GM12878 (cell line): ENCODE results near the gene OR10H2. TPM values are rescaled to one million over a fixed set of nuclear protein-coding genes. Genes with fewer than 3 reads are reported as not detected.

Experiments
- ATAC-seq: fragments of 200-7000 bp; cut with Tn5 transposase; 3 replicates; pipeline ENCODE4 v1.9.1; 2020; ENCODE audit warnings: mild to moderate bottlenecking, moderate library complexity
- BruUV-seq: library from RNA; stranded (reverse); fragments of 400-500 nt; replicated peaks from 2 replicates; lab custom pipeline; 2021; lab: Mats Ljungman, UMichigan
- CTCF ChIA-PET: fragments of 300-600 bp; sonication (Branson Sonifier 250); formaldehyde crosslinking; extraction: SDS; loops from one replicate; lab custom pipeline; 2021; ENCODE audit warnings: inconsistent platforms; lab: Yijun Ruan, JAX
- POLR2A ChIA-PET: fragments of 350-600 bp; formaldehyde crosslinking; extraction: SDS; loops from one replicate; lab custom pipeline; 2021; ENCODE audit warnings: inconsistent platforms; lab: Charles Lee
- RAD21 ChIA-PET: fragments of 300-600 bp; sonication (Branson Sonifier 250); formaldehyde crosslinking; loops from one replicate; lab custom pipeline; 2023; ENCODE audit warnings: antibody characterized with exemption; ENCODE audit not compliant: unreplicated experiment; lab: Charles Lee
- SMC1A ChIA-PET: fragments of 300-600 bp; sonication (Branson Sonifier 250); formaldehyde crosslinking; loops from one replicate; lab custom pipeline; 2023; ENCODE audit not compliant: unreplicated experiment, uncharacterized antibody; lab: Charles Lee
- DNase-seq: peaks from one replicate; pipeline ENCODE4 v3.0.0-alpha.2; 2011; ENCODE audit warnings: low read depth, low spot score
- FAIRE-seq: peaks from 3 replicates; lab custom pipeline; 2011; peaks lifted over from hg19 to GRCh38; lab: Jason Lieb, UNC
- H2AFZ ChIP-seq: 2 replicates; pipeline ENCODE4 v1.6.0; 2011; ENCODE audit warnings: low read depth, low read length, control low read depth; ENCODE audit not compliant: control insufficient read depth
- H3K27ac ChIP-seq: 2 replicates; pipeline ENCODE4 v1.5.1; 2011; ENCODE audit warnings: control low read depth; ENCODE audit not compliant: control insufficient read depth, insufficient read depth
- H3K27me3 ChIP-seq, 2 experiments: replicated peaks in 1 of 2; 2 replicates each; pipeline versions ENCODE4 v1.6.0 to v1.6.1; 2011; ENCODE audit warnings: low read length in 1 of 2; ENCODE audit not compliant: control insufficient read depth in 2 of 2, insufficient read depth in 2 of 2
- H3K36me3 ChIP-seq, 2 experiments: 2 replicates each; pipeline ENCODE4 v1.5.1; 2011; ENCODE audit warnings: low read length in 1 of 2; ENCODE audit not compliant: control insufficient read depth in 2 of 2, insufficient read depth in 2 of 2
- H3K4me1 ChIP-seq: 2 replicates; pipeline ENCODE4 v1.6.1; 2011; ENCODE audit warnings: mild to moderate bottlenecking, low read length, moderate library complexity, mixed read lengths; ENCODE audit not compliant: control insufficient read depth, insufficient read depth
- H3K4me2 ChIP-seq: 2 replicates; pipeline ENCODE4 v1.6.0; 2011; ENCODE audit warnings: control low read depth; ENCODE audit not compliant: control insufficient read depth, insufficient read depth
- H3K4me3 ChIP-seq: fragments of 200-600 bp; sonication (generic); 2 replicates; pipeline ENCODE4 v1.5.1; 2016
- H3K79me2 ChIP-seq: 2 replicates; pipeline ENCODE4 v1.6.0; 2011; ENCODE audit warnings: low read length; ENCODE audit not compliant: control insufficient read depth, insufficient read depth
- H3K9ac ChIP-seq: 2 replicates; pipeline ENCODE4 v1.8.0; 2011; ENCODE audit warnings: low read length, control low read depth, mixed read lengths; ENCODE audit not compliant: control insufficient read depth, insufficient read depth
- H3K9me3 ChIP-seq: replicated peaks from 3 replicates; pipeline ENCODE4 v1.5.1; 2011; ENCODE audit warnings: mild to moderate bottlenecking, low read length; ENCODE audit not compliant: control insufficient read depth, insufficient read depth
- H4K20me1 ChIP-seq: 2 replicates; pipeline ENCODE4 v1.6.0; 2011; ENCODE audit not compliant: control insufficient read depth, insufficient read depth
- ATF7 ChIP-seq: fragments of 450-650 bp; IDR thresholded peaks from 2 replicates; pipeline ENCODE4 v1.6.1; 2016; ENCODE audit warnings: low read depth, mild to moderate bottlenecking
- BRCA1 ChIP-seq: IDR thresholded peaks from 2 replicates; pipeline ENCODE4 v1.6.1; 2011; ENCODE audit warnings: low read depth, low read length, improper control_type of control experiment
- CBX5 ChIP-seq: sonication (generic); IDR thresholded peaks from 2 replicates; pipeline ENCODE4 v1.6.1; 2016; ENCODE audit warnings: low read depth, moderate library complexity, mild to moderate bottlenecking, inconsistent platforms
- EGR1 ChIP-seq, 2 experiments: IDR thresholded peaks; 1 replicate in 1 of 2; 2 replicates in 1 of 2; pipeline ENCODE4 v1.6.1; 2011 to 2012; ENCODE audit warnings: low read depth in 2 of 2, low read length in 2 of 2, borderline replicate concordance in 1 of 2, mild to moderate bottlenecking in 1 of 2, moderate library complexity in 1 of 2
- JUNB ChIP-seq: IDR thresholded peaks from 2 replicates; pipeline ENCODE4 v1.6.1; 2016; ENCODE audit warnings: antibody characterized with exemption, mild to moderate bottlenecking
- STAT3 ChIP-seq: IDR thresholded peaks from 2 replicates; pipeline ENCODE4 v1.6.1; 2011; ENCODE audit warnings: low read depth, low read length, improper control_type of control experiment
- ZSCAN29 ChIP-seq: fragments of 450-650 bp; IDR thresholded peaks from 2 replicates; pipeline ENCODE4 v1.6.1; 2017; ENCODE audit warnings: mild to moderate bottlenecking, moderate library complexity
- WGBS: methylation state at CpG from one replicate; pipeline ENCODE4 v1.1.6; 2016; ENCODE audit warnings: low lambda C conversion rate; ENCODE audit not compliant: insufficient replicate concordance, insufficient coverage; ENCODE audit errors: missing lambda C conversion rate; 5-methylcytosine and 5-hydroxymethylcytosine counted together
- in situ Hi-C: fragments of 300-500 bp; cut with MboI; formaldehyde crosslinking; loops from 9 replicates; pipeline ENCODE4 v1.14.3; 2018; ENCODE audit warnings: mixed read lengths
- intact Hi-C: fragments of 100-400 bp; cut with micrococcal nuclease; formaldehyde crosslinking; loops from one replicate; pipeline ENCODE4 v1.14.2; 2022; ENCODE audit not compliant: unreplicated experiment
- polyA plus RNA-seq, 11 experiments: library from polyadenylated mRNA; depleted of rRNA in 4 of 11; unstranded in 6 of 11; stranded (reverse) in 5 of 11; fragments of >200 nt; fragmentation: Nextera tagmentation in 4 of 11; fragmentation: Illumina TruSeq in 1 of 11; extraction: Ambion mirVana in 4 of 11; extraction: Trizol in 1 of 11; gene quantifications; 1 replicate in 1 of 11; 2 replicates in 10 of 11; pipeline versions ENCODE4 v1.2.1 to v1.2.3, GENCODE V29; 2011 to 2016; ENCODE audit warnings: inconsistent platforms in 2 of 11, missing spikeins in 2 of 11, low read depth in 1 of 11
- total RNA-seq, 4 experiments: library from RNA; depleted of rRNA in 3 of 4; stranded (reverse); fragments of >200 nt in 3 of 4; fragmentation: Illumina TruSeq in 1 of 4; extraction: Trizol in 1 of 4; gene quantifications; 2 replicates each; pipeline versions ENCODE4 v1.2.1 to v1.2.3, GENCODE V29; 2013 to 2021
- TF ChIP-seq, protein P1 (sequence below): fragments of 450-650 bp; IDR thresholded peaks from 2 replicates; pipeline ENCODE4 v1.6.1; 2018; ENCODE audit warnings: borderline replicate concordance, mild to moderate bottlenecking; ENCODE audit not compliant: partially characterized antibody
- TF ChIP-seq, protein P2 (sequence below): fragments of 450-650 bp; IDR thresholded peaks from 2 replicates; pipeline ENCODE4 v1.6.1; 2014; ENCODE audit warnings: mild to moderate bottlenecking
- TF ChIP-seq, protein P3 (sequence below): IDR thresholded peaks from 2 replicates; pipeline ENCODE4 v1.6.1; 2011; ENCODE audit warnings: low read depth, low read length, improper control_type of control experiment, borderline replicate concordance

OR10H2 gene
- total and polyA plus RNA-seq, 10 of the 15 experiments (the other 5 are each of a cell fraction or from before 2014, with no cell fraction given), result not detected

DNA sequence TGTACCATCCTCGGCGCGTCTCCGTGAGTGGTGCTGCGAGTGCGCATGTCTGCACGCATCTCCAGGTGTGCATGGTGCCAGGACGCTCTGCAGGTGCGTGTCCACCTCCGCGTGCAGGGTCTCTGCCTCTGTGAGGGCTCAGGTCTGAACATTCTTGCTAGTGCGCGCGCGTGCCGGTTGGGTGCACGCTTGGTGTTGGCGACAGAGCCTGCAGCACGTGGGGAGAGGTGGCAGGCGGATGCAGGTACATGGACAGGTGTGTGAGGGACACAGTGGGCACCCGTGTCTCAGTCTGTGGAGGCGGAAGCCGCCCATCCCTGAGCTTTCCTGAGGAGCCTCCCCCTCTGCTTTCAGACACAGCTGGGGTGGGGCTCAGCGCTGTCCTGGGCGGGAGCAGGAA is 4.9 kb upstream of the OR10H2 start:
- ChIA-PET SMC1A (no interaction called here), CTCF (no interaction called here), POLR2A (no interaction called here), RAD21 (no interaction called here)
- in situ Hi-C loops, result no loop called here
- H3K79me2 ChIP-seq, result no peaks in the 10 kb centered on the region
- intact Hi-C loops, result no loop called here
- 50% methylated on average over 24 of the region's 25 CpGs for WGBS
- no peaks in the 10 kb centered on the region for H4K20me1 ChIP-seq
- H3K4me2 ChIP-seq, result no peak overlapping the region
- DNase-seq (no peak), ATAC-seq (no peak), FAIRE-seq (no peak)
- BruUV-seq, result no TSS peak
- no peak overlapping the region for H3K4me3 ChIP-seq
- H3K36me3 ChIP-seq, result no peaks in the 10 kb centered on the region
- H3K27me3 ChIP-seq, result no peaks in the 10 kb centered on the region; a peak in 1 of 4 replicates
- no peak overlapping the region for H3K27ac ChIP-seq
- no peak overlapping the region for H3K9ac ChIP-seq
- H2AFZ ChIP-seq, result no peak overlapping the region
- H3K9me3 ChIP-seq, result no peaks in the 10 kb centered on the region
- TF ChIP-seq JUNB (no peak), STAT3 (no peak), ATF7 (no peak), ZSCAN29 (no peak), BRCA1 (no peak), EGR1 (IDR thresholded peaks at IDR 0.05; ENCODE audit: borderline replicate concordance in 1 of 2, low read depth in 2 of 2, low read length in 2 of 2) (no peak), CBX5 (no peak)
- TF ChIP-seq, protein P1, sequence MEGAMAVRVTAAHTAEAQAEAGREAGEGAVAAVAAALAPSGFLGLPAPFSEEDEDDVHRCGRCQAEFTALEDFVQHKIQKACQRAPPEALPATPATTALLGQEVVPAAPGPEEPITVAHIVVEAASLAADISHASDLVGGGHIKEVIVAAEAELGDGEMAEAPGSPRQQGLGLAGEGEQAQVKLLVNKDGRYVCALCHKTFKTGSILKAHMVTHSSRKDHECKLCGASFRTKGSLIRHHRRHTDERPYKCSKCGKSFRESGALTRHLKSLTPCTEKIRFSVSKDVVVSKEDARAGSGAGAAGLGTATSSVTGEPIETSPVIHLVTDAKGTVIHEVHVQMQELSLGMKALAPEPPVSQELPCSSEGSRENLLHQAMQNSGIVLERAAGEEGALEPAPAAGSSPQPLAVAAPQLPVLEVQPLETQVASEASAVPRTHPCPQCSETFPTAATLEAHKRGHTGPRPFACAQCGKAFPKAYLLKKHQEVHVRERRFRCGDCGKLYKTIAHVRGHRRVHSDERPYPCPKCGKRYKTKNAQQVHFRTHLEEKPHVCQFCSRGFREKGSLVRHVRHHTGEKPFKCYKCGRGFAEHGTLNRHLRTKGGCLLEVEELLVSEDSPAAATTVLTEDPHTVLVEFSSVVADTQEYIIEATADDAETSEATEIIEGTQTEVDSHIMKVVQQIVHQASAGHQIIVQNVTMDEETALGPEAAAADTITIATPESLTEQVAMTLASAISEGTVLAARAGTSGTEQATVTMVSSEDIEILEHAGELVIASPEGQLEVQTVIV, result no peak
- TF ChIP-seq, protein P2, sequence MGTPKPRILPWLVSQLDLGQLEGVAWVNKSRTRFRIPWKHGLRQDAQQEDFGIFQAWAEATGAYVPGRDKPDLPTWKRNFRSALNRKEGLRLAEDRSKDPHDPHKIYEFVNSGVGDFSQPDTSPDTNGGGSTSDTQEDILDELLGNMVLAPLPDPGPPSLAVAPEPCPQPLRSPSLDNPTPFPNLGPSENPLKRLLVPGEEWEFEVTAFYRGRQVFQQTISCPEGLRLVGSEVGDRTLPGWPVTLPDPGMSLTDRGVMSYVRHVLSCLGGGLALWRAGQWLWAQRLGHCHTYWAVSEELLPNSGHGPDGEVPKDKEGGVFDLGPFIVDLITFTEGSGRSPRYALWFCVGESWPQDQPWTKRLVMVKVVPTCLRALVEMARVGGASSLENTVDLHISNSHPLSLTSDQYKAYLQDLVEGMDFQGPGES, result no peak
- TF ChIP-seq, protein P3, sequence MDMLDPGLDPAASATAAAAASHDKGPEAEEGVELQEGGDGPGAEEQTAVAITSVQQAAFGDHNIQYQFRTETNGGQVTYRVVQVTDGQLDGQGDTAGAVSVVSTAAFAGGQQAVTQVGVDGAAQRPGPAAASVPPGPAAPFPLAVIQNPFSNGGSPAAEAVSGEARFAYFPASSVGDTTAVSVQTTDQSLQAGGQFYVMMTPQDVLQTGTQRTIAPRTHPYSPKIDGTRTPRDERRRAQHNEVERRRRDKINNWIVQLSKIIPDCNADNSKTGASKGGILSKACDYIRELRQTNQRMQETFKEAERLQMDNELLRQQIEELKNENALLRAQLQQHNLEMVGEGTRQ, result no peak
- no peaks in the 10 kb centered on the region for H3K4me1 ChIP-seq
